GM21423 (cell line): ENCODE data around the gene RAD52.

Source experiments
- ATAC-seq: cut with Tn5 transposase; IDR thresholded peaks from one replicate; pipeline ENCODE4 v1.9.1; 2021; ENCODE audit warnings: mild to moderate bottlenecking, moderate library complexity; ENCODE audit not compliant: unreplicated experiment

Gene RAD52

DNA sequence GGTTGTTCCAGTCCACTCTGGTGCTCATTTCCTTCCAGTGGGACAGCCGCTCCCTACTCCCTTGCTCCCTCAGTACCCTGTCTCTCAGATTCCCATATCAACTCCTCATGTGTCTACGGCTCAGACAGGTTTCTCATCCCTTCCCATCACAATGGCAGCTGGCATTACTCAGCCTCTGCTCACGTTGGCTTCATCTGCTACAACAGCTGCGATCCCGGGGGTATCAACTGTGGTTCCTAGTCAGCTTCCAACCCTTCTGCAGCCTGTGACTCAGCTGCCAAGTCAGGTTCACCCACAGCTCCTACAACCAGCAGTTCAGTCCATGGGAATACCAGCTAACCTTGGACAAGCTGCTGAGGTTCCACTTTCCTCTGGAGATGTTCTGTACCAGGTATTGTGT is 69.9 kb downstream of the RAD52 start:
- ATAC-seq: no peak

- ATAC-seq: no peak
Measured at GRCh38 chr12:873954-874353, 75.5 kb downstream of the RAD52 start.

- ATAC-seq: no peak
Measured at GRCh38 chr12:870378-870777, 79.1 kb downstream of the RAD52 start.

DNA sequence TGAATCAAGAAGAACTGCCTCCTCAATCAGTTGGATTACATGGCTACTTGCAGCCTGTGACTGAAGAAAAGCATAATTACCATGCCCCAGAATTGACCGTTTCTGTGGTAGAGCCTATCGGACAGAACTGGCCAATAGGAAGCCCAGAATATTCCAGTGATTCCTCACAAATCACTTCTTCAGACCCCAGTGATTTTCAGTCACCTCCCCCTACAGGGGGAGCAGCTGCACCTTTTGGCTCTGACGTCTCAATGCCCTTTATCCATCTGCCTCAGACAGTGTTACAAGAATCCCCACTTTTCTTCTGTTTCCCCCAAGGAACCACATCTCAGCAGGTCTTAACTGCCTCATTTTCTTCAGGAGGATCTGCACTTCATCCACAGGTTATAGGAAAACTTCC is 80.8 kb downstream of the RAD52 start:
- no peak for ATAC-seq

GRCh38 chr12:867905-868304 is 81.6 kb downstream of the RAD52 start:
- no peak for ATAC-seq

DNA sequence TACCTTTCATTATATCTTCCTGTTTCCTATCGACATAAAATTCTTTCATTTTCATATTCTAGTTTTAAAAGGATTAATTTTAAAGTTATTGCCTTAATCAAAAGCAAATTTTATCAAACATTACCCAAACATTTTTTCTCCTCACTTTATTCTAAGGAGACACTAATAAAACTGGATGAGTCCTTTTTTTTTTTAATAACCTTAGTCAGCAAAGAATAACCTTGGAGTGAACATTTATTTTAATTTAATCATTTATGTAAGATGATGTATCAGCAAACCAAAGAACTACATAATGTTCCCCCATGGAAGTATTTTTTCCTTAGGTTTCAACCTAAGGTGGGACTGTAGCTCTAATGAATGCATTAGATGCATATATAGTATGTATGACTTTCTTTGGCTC is 83.9 kb downstream of the RAD52 start:
- no peak for ATAC-seq

DNA sequence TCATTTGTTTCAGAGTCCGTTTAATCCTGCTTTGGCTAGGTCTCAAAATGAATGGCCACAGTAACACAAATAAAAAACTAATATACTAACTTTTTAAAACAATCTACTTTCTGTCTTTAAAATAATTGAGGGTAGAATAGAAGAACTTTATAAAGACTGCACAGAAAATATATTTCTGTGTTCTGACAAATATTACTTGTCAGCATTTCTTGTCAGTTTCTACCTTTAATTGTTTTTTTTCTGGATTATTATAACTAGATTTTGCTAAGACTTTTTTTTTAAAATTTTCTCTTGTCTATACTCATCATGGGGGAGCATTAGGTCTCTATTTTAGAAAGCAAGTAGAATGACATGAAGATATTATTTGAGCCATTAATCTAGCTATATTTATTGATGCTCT is 86.2 kb downstream of the RAD52 start:
- no peak for ATAC-seq

DNA sequence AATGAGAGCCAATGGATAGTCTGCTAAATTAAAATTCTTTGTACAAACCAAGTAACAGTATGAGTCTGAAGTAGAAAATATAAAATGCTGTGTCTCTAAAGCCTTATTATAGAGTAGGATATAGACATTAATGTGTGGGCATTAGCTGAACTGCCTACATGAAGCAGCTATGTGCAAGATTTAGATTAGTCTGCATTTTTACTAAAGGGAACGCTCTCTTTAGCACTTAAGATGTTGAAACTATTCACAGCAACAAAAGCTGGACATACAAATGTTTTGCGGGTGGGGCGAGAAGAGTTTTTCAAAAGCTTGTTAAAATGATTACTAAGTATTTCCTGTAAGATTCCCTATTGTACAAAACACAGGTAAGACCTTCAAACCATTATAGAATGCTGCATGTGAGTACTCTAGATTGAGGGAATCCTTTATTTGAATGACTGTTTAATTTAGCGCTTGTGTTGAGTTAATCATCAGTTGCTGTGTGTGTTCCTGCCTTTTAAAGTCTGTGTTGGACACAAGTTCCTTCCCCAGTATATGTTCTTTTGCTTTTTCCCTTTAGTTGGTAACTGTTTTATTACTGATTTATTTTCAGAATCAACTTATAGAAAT is 87.1 kb downstream of the RAD52 start:
- no peak for ATAC-seq
